H1 (cell line): Measurements from ENCODE around the gene TPRN. TPM values are rescaled to one million over a fixed set of nuclear protein-coding genes. Genes with fewer than 3 reads are reported as not detected.
A peak's percentile ranks its signal among the peaks of the same experiment; 100 is the strongest.

Source experiments
- CHD2 ChIP-seq: IDR thresholded peaks from 2 replicates; pipeline ENCODE4 v1.6.1; 2012; ENCODE audit warnings: low read length, improper control_type of control experiment
- CREB1 ChIP-seq: IDR thresholded peaks from 2 replicates; pipeline ENCODE4 v1.6.1; 2012; ENCODE audit warnings: inconsistent platforms
- KDM1A ChIP-seq: fragments of 200-600, 300-600 bp; sonication (generic); IDR thresholded peaks from 2 replicates; pipeline ENCODE4 v1.7.1; 2016; ENCODE audit warnings: mild to moderate bottlenecking, low read length, borderline replicate concordance
- MAFK ChIP-seq: IDR thresholded peaks from 2 replicates; pipeline ENCODE4 v1.6.1; 2012; ENCODE audit warnings: low read depth, mild to moderate bottlenecking, improper control_type of control experiment, low read length
- SAP30 ChIP-seq: fragments of 300-600 bp; sonication (generic); IDR thresholded peaks from 2 replicates; pipeline ENCODE4 v1.7.1; 2012; ENCODE audit warnings: low read length, moderate library complexity, mild to moderate bottlenecking, inconsistent platforms; ENCODE audit not compliant: insufficient read depth, insufficient replicate concordance
- SIN3A ChIP-seq, 2 experiments: IDR thresholded peaks in 1 of 2; conservative IDR thresholded peaks in 1 of 2; 2 replicates each; pipeline ENCODE4 v1.6.1; 2011 to 2012; ENCODE audit warnings: low read length in 2 of 2, improper control_type of control experiment in 1 of 2, low read depth in 1 of 2, mild to moderate bottlenecking in 1 of 2
- polyA plus RNA-seq, 7 experiments: library from polyadenylated mRNA; depleted of rRNA in 3 of 7; stranded (reverse) in 5 of 7; unstranded in 2 of 7; fragments of >200 nt in 5 of 7; fragments of 200-250 nt in 2 of 7; gene quantifications; 1 replicate in 5 of 7; 2 replicates in 1 of 7; 4 replicates in 1 of 7; pipeline versions ENCODE4 v1.2.1 to v1.2.3, GENCODE V29; 2011 to 2013; ENCODE audit warnings: missing spikeins in 2 of 7, mixed read lengths in 2 of 7
- total RNA-seq: library from RNA; stranded (reverse); fragmentation: NEBNext Ultra II Directional; extraction: Animal tissue kit (Norgen Biotek cat#: 25700); gene quantifications from 2 replicates; pipeline ENCODE4 v1.2.1, GENCODE V29; 2021

TPRN gene
- total and polyA plus RNA-seq, 2 of the 8 experiments (the other 6 are each of a cell fraction or from before 2014, with no cell fraction given), result 9.7 to 23.2 TPM

GRCh38 chr9:137205126-137206069 lies 4.9 kb upstream of the TPRN start, which contains the start of the genes NDOR1 and TMEM203 (continued):
- TF ChIP-seq CHD2 (peak; percentile 49; the same call in 1 of the 2 replicates), CREB1 (peak; percentile 97), KDM1A (no peak), MAFK (no peak), SIN3A (conservative IDR thresholded peaks at IDR 0.05 in 1 of 2, IDR thresholded peaks at IDR 0.05 in 1 of 2; ENCODE audit: low read depth in 1 of 2, low read length in 2 of 2) (peak; percentile 92 to 93; a peak in 3 of 4 replicates), SAP30 (no peak)
